GM19397 (cell line): ENCODE results near the gene CPXM2.

Experiments used
- ATAC-seq: cut with Tn5 transposase; IDR thresholded peaks from one replicate; pipeline ENCODE4 v1.9.1; 2021; ENCODE audit warnings: mild to moderate bottlenecking, moderate library complexity; ENCODE audit not compliant: unreplicated experiment

CPXM2 gene

GRCh38 chr10:123804716-123805115 is 86.9 kb downstream of the CPXM2 start:
- no peak for ATAC-seq

GRCh38 chr10:123800821-123801220 is 90.8 kb downstream of the CPXM2 start:
- ATAC-seq = no peak

- no peak for ATAC-seq
Measured at GRCh38 chr10:123800289-123800688, 91.3 kb downstream of the CPXM2 start.

GRCh38 chr10:123798856-123799255 is 92.8 kb downstream of the CPXM2 start:
- ATAC-seq = no peak

GRCh38 chr10:123797813-123798212 is 93.8 kb downstream of the CPXM2 start:
- ATAC-seq = no peak

- ATAC-seq = no peak
Measured at GRCh38 chr10:123796736-123797135, 94.9 kb downstream of the CPXM2 start.

- no peak for ATAC-seq
Measured at GRCh38 chr10:123795846-123796590, 95.6 kb downstream of the CPXM2 start.

GRCh38 chr10:123795196-123795780 is 96.3 kb downstream of the CPXM2 start:
- no peak for ATAC-seq

- no peak for ATAC-seq
Measured at GRCh38 chr10:123792248-123792978, 99.2 kb downstream of the CPXM2 start.

GRCh38 chr10:123790132-123790885 is 101.3 kb downstream of the CPXM2 start:
- ATAC-seq = no peak

GRCh38 chr10:123788981-123789380 is 102.6 kb downstream of the CPXM2 start:
- ATAC-seq = no peak

- no peak for ATAC-seq
Measured at GRCh38 chr10:123787566-123787965, 104.0 kb downstream of the CPXM2 start.

GRCh38 chr10:123786896-123787295 is 104.7 kb downstream of the CPXM2 start:
- no peak for ATAC-seq

- no peak for ATAC-seq
Measured at GRCh38 chr10:123786306-123786705, 105.3 kb downstream of the CPXM2 start.

- ATAC-seq = no peak
Measured at GRCh38 chr10:123784646-123785045, 107.0 kb downstream of the CPXM2 start.

- ATAC-seq = no peak
Measured at GRCh38 chr10:123784216-123784615, 107.4 kb downstream of the CPXM2 start.

GRCh38 chr10:123783296-123783695 is 108.3 kb downstream of the CPXM2 start:
- no peak for ATAC-seq

- ATAC-seq = no peak
Measured at GRCh38 chr10:123782549-123782948, 109.1 kb downstream of the CPXM2 start.

- no peak for ATAC-seq
Measured at GRCh38 chr10:123781956-123782500, 109.6 kb downstream of the CPXM2 start.

- ATAC-seq = no peak
Measured at GRCh38 chr10:123781324-123781900, 110.2 kb downstream of the CPXM2 start.
